ENCODE data around the gene PTH1R.

DNA sequence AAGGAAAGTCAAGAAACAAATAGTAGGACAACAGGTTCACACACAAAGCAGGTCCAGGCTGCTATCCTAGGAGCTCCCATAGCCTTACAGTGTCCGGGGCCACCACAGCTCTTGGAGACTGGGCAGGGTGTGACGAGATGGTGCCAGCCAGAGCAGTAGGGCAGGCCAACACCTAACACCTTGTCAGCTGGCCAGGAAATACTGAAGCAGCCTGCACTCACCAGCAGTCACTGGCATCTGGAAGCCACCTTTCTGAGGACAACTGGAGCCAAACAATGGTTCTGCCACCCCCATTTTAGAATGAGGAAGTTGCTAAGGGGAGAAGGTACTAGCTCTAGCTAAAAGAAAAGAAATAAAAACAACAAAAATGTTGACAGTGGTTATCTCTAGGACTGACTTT is 51.8 kb downstream of the PTH1R start:
- TF ChIP-seq, protein P1, sequence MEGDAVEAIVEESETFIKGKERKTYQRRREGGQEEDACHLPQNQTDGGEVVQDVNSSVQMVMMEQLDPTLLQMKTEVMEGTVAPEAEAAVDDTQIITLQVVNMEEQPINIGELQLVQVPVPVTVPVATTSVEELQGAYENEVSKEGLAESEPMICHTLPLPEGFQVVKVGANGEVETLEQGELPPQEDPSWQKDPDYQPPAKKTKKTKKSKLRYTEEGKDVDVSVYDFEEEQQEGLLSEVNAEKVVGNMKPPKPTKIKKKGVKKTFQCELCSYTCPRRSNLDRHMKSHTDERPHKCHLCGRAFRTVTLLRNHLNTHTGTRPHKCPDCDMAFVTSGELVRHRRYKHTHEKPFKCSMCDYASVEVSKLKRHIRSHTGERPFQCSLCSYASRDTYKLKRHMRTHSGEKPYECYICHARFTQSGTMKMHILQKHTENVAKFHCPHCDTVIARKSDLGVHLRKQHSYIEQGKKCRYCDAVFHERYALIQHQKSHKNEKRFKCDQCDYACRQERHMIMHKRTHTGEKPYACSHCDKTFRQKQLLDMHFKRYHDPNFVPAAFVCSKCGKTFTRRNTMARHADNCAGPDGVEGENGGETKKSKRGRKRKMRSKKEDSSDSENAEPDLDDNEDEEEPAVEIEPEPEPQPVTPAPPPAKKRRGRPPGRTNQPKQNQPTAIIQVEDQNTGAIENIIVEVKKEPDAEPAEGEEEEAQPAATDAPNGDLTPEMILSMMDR (IDR thresholded peaks at IDR 0.05) = no peak
- TF ChIP-seq ZFX (IDR thresholded peaks at IDR 0.05; ENCODE audit: borderline replicate concordance) = no peak

All from 22Rv1 (cell line).